Measurements from ENCODE around the gene EIF4G3.

EIF4G3 gene

DNA sequence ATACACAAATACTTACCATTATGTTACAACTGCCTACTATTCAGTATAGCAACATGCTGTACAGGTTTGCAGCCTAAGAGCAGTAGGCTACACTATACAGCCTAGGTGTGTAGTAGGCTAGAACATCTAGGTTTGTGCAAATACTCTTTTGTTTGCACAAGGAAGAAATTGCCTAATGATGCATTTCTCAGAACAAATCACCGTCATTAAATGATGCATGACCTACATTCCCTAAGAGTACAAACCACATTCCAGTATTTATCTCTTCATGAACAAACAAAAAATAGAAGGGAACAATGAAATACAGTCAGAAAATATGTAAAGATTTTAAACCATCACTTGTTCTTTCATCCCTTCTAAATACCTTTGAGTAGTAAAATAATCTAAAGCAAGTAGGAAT, 279.9 kb downstream of the EIF4G3 start:
- no peak overlapping the region for H3K27ac ChIP-seq (ENCODE audit: low read depth, low read length, poor library complexity, severe bottlenecking)
- TF ChIP-seq EZH2 (IDR thresholded peaks at IDR 0.05; ENCODE audit: borderline replicate concordance, low read length), result no peak
- TF ChIP-seq, protein P1, sequence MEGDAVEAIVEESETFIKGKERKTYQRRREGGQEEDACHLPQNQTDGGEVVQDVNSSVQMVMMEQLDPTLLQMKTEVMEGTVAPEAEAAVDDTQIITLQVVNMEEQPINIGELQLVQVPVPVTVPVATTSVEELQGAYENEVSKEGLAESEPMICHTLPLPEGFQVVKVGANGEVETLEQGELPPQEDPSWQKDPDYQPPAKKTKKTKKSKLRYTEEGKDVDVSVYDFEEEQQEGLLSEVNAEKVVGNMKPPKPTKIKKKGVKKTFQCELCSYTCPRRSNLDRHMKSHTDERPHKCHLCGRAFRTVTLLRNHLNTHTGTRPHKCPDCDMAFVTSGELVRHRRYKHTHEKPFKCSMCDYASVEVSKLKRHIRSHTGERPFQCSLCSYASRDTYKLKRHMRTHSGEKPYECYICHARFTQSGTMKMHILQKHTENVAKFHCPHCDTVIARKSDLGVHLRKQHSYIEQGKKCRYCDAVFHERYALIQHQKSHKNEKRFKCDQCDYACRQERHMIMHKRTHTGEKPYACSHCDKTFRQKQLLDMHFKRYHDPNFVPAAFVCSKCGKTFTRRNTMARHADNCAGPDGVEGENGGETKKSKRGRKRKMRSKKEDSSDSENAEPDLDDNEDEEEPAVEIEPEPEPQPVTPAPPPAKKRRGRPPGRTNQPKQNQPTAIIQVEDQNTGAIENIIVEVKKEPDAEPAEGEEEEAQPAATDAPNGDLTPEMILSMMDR (IDR thresholded peaks at IDR 0.05; ENCODE audit: low read length), result no peak
- no peaks in the 10 kb centered on the region for H3K9me2 ChIP-seq (ENCODE audit: low read depth, low read length)
- H4K20me1 ChIP-seq (ENCODE audit: insufficient read depth, low read length), result no peaks in the 10 kb centered on the region
- no peak overlapping the region for H3K4me2 ChIP-seq (ENCODE audit: low read length)
- H3K79me2 ChIP-seq (ENCODE audit: insufficient read depth, low read length), result no peaks in the 10 kb centered on the region
- H3K9ac ChIP-seq (ENCODE audit: low read length), result no peak overlapping the region
- H3F3A ChIP-seq (ENCODE audit: insufficient read depth, low read length), result no peaks in the 10 kb centered on the region
- H3K27me3 ChIP-seq (ENCODE audit: insufficient read depth, low read length), result no peaks in the 10 kb centered on the region
- no peaks in the 10 kb centered on the region for H3K4me1 ChIP-seq (ENCODE audit: insufficient read depth, low read length, severe bottlenecking)
- peaks cover 43% of the 10 kb centered on the region for H3K36me3 ChIP-seq (ENCODE audit: insufficient read depth, low read length)
- no peak overlapping the region for H3K4me3 ChIP-seq (ENCODE audit: low read depth, low read length, poor library complexity, severe bottlenecking)
- no peaks in the 10 kb centered on the region for H3K9me3 ChIP-seq (ENCODE audit: low read length)
- H2AFZ ChIP-seq (ENCODE audit: low read length), result no peak overlapping the region

DNA sequence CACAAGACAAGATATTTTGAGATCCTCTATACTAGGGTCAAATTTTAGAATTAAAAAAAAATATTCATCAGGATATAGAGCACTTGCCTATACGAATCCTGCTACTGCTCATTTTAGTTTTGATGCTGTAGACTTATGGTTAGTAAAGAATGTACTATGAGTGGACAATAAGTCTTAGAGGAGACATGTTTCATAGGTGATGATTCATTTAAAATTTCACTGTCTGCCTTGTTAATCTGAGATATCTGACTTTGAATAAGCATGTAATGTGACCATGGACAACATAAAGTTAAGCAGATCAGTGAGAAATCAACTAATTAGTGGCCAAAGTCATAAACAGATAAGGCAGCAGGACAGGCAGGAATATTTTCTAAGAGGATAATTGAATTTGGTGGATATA, 282.8 kb downstream of the EIF4G3 start:
- no peaks in the 10 kb centered on the region for H3K79me2 ChIP-seq (ENCODE audit: insufficient read depth, low read length)
- no peaks in the 10 kb centered on the region for H3K4me1 ChIP-seq (ENCODE audit: insufficient read depth, low read length, severe bottlenecking)
- H3F3A ChIP-seq (ENCODE audit: insufficient read depth, low read length), result no peaks in the 10 kb centered on the region
- no peaks in the 10 kb centered on the region for H3K9me2 ChIP-seq (ENCODE audit: low read depth, low read length)
- TF ChIP-seq EZH2 (IDR thresholded peaks at IDR 0.05; ENCODE audit: borderline replicate concordance, low read length), result no peak
- TF ChIP-seq, protein P1 (IDR thresholded peaks at IDR 0.05; ENCODE audit: low read length), result no peak
- no peaks in the 10 kb centered on the region for H4K20me1 ChIP-seq (ENCODE audit: insufficient read depth, low read length)
- no peak overlapping the region for H2AFZ ChIP-seq (ENCODE audit: low read length)
- H3K4me2 ChIP-seq (ENCODE audit: low read length), result no peak overlapping the region
- H3K27me3 ChIP-seq (ENCODE audit: insufficient read depth, low read length), result no peaks in the 10 kb centered on the region
- no peak overlapping the region for H3K4me3 ChIP-seq (ENCODE audit: low read depth, low read length, poor library complexity, severe bottlenecking)
- no peak overlapping the region for H3K9ac ChIP-seq (ENCODE audit: low read length)
- H3K36me3 ChIP-seq (ENCODE audit: insufficient read depth, low read length), result peaks cover 43% of the 10 kb centered on the region
- H3K27ac ChIP-seq (ENCODE audit: low read depth, low read length, poor library complexity, severe bottlenecking), result no peak overlapping the region
- no peaks in the 10 kb centered on the region for H3K9me3 ChIP-seq (ENCODE audit: low read length)

DNA sequence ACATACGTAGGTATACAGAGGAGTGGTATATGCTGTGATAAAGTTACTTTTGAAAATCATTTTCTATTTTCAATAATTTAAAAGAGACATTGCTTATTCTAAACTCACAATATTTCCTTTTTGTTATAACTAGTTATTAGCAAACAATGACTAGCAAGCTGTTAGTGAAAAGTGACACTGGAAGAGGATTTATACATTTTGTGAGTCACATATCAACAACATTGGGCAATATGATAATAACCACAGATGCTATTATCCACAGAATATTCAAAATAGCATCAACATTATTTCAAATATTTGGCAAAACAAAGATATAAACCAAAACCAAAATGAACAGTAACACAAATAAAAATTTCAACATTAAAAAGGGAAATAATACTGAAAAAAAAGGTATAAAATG, 285.6 kb downstream of the EIF4G3 start:
- Histone ChIP-seq H3K9me3 (ENCODE audit: low read length) (no peaks in the 10 kb centered on the region), H3K4me2 (ENCODE audit: low read length) (no peak overlapping the region), H3F3A (ENCODE audit: insufficient read depth, low read length) (no peaks in the 10 kb centered on the region), H3K79me2 (ENCODE audit: insufficient read depth, low read length) (no peaks in the 10 kb centered on the region), H3K9me2 (ENCODE audit: low read depth, low read length) (no peaks in the 10 kb centered on the region), H3K4me1 (ENCODE audit: insufficient read depth, low read length, severe bottlenecking) (no peaks in the 10 kb centered on the region), H4K20me1 (ENCODE audit: insufficient read depth, low read length) (no peaks in the 10 kb centered on the region), H3K27ac (ENCODE audit: low read depth, low read length, poor library complexity, severe bottlenecking) (no peak overlapping the region), H3K27me3 (ENCODE audit: insufficient read depth, low read length) (no peaks in the 10 kb centered on the region), H3K4me3 (ENCODE audit: low read depth, low read length, poor library complexity, severe bottlenecking) (no peak overlapping the region), H2AFZ (ENCODE audit: low read length) (no peak overlapping the region), H3K36me3 (ENCODE audit: insufficient read depth, low read length) (peaks cover 48% of the 10 kb centered on the region), H3K9ac (ENCODE audit: low read length) (no peak overlapping the region)
- TF ChIP-seq, protein P1 (IDR thresholded peaks at IDR 0.05; ENCODE audit: low read length), result no peak
- TF ChIP-seq EZH2 (IDR thresholded peaks at IDR 0.05; ENCODE audit: borderline replicate concordance, low read length), result no peak

Measured in OCI-LY1 (cell line).